SK-N-SH (cell line): ENCODE measurements around the gene NKX6-2. TPM values are rescaled to one million over a fixed set of nuclear protein-coding genes. Genes with fewer than 3 reads are reported as not detected.

Experiments used
- CTCF ChIA-PET: fragments of 300-600, 350-600 bp; formaldehyde crosslinking; extraction: SDS; loops from one replicate; lab custom pipeline; 2021; lab: Yijun Ruan, JAX
- POLR2A ChIA-PET: fragments of 350-600 bp; sonication (Branson Sonifier 250); formaldehyde crosslinking; extraction: SDS; loops from one replicate; lab custom pipeline; 2020; ENCODE audit warnings: antibody characterized with exemption, inconsistent platforms; lab: Yijun Ruan, JAX
- DNase-seq: peaks from one replicate; pipeline ENCODE4 v3.0.0; 2012
- H2AFZ ChIP-seq: fragments of 200-600 bp; sonication (generic); 2 replicates; pipeline ENCODE4 v1.8.1; 2016; ENCODE audit warnings: antibody characterized with exemption, mild to moderate bottlenecking, low read depth
- H3F3A ChIP-seq: fragments of 200-600 bp; sonication (generic); replicated peaks from 2 replicates; pipeline ENCODE3; 2016; ENCODE audit warnings: antibody characterized with exemption, mild to moderate bottlenecking; ENCODE audit not compliant: insufficient read depth
- H3K27ac ChIP-seq, 2 experiments: fragments of 200-500 bp in 1 of 2; fragments of 200-600 bp in 1 of 2; sonication (Bioruptor generic) in 1 of 2; sonication (generic), shearing (Covaris generic) in 1 of 2; 2 replicates each; pipeline versions ENCODE4 v1.5.1 to v1.6.1; 2014 to 2016; ENCODE audit warnings: low read depth in 2 of 2, inconsistent platforms in 1 of 2, low read length in 1 of 2, mild to moderate bottlenecking in 1 of 2, mixed read lengths in 1 of 2
- H3K27me3 ChIP-seq: fragments of 200-600 bp; sonication (generic), shearing (Covaris generic); 2 replicates; pipeline ENCODE4 v1.6.1; 2016; ENCODE audit warnings: mixed run types; ENCODE audit not compliant: insufficient read depth
- H3K36me3 ChIP-seq, 2 experiments: fragments of 200-500 bp in 1 of 2; fragments of 200-600 bp in 1 of 2; sonication (Bioruptor generic) in 1 of 2; sonication (generic) in 1 of 2; replicated peaks in 1 of 2; 2 replicates each; pipeline versions ENCODE3 to v1.5.1; 2014 to 2016; ENCODE audit warnings: low read length in 1 of 2, mild to moderate bottlenecking in 1 of 2; ENCODE audit not compliant: insufficient read depth in 2 of 2, control insufficient read depth in 1 of 2
- H3K4me1 ChIP-seq, 2 experiments: fragments of 200-500 bp in 1 of 2; fragments of 200-600 bp in 1 of 2; sonication (Bioruptor generic) in 1 of 2; sonication (generic), shearing (Covaris generic) in 1 of 2; 2 replicates each; pipeline versions ENCODE4 v1.5.1 to v1.6.1; 2014 to 2016; ENCODE audit warnings: low read depth in 1 of 2, low read length in 1 of 2, mixed run types in 1 of 2; ENCODE audit not compliant: insufficient read depth in 2 of 2, control insufficient read depth in 1 of 2
- H3K4me2 ChIP-seq: fragments of 200-600 bp; sonication (generic), shearing (Covaris generic); 2 replicates; pipeline ENCODE4 v1.6.1; 2017; ENCODE audit warnings: mixed run types
- H3K4me3 ChIP-seq, 2 experiments: fragments of 200-500 bp in 1 of 2; fragments of 200-600 bp in 1 of 2; sonication (Bioruptor generic) in 1 of 2; sonication (generic), shearing (Covaris generic) in 1 of 2; 2 replicates each; pipeline versions ENCODE4 v1.5.1 to v1.8.1; 2014 to 2016; ENCODE audit warnings: low read depth in 2 of 2, inconsistent platforms in 1 of 2, low read length in 1 of 2, mild to moderate bottlenecking in 1 of 2, mixed read lengths in 1 of 2, moderate library complexity in 1 of 2
- H3K79me2 ChIP-seq: fragments of 200-600 bp; sonication (generic); 2 replicates; pipeline ENCODE4 v1.8.1; 2017; ENCODE audit warnings: mild to moderate bottlenecking; ENCODE audit not compliant: insufficient read depth
- H3K9ac ChIP-seq: fragments of 200-600 bp; sonication (generic); 2 replicates; pipeline ENCODE4 v1.6.1; 2017; ENCODE audit warnings: mixed run types
- H3K9me2 ChIP-seq: fragments of 200-600 bp; sonication (generic); 2 replicates; pipeline ENCODE4 v1.6.1; 2017; ENCODE audit warnings: mixed run types
- H3K9me3 ChIP-seq: fragments of 200-600 bp; sonication (generic); 2 replicates; pipeline ENCODE4 v1.6.1; 2017; ENCODE audit warnings: mixed run types, mild to moderate bottlenecking, moderate library complexity
- H4K20me1 ChIP-seq: fragments of 200-600 bp; sonication (generic); 2 replicates; pipeline ENCODE4 v1.6.1; 2017; ENCODE audit warnings: mild to moderate bottlenecking, mixed run types; ENCODE audit not compliant: insufficient read depth
- CHD2 ChIP-seq: fragments of 150-350 bp; IDR thresholded peaks from 2 replicates; pipeline ENCODE4 v1.6.1; 2018; ENCODE audit warnings: low read length; ENCODE audit not compliant: partially characterized antibody
- EZH2phosphoT487 ChIP-seq: fragments of 200-600 bp; sonication (generic); IDR thresholded peaks from 2 replicates; pipeline ENCODE4 v1.6.1; 2017; ENCODE audit warnings: low read depth, mixed run types, mild to moderate bottlenecking, antibody characterized with exemption, moderate library complexity, borderline replicate concordance
- FOXM1 ChIP-seq: IDR thresholded peaks from 2 replicates; pipeline ENCODE4 v1.4.0; 2012; ENCODE audit warnings: low read depth, mild to moderate bottlenecking
- GATA2 ChIP-seq: sonication (generic); formaldehyde crosslinking; IDR thresholded peaks from 2 replicates; pipeline ENCODE4 v1.5.0; 2020; ENCODE audit warnings: mild to moderate bottlenecking, missing genetic modification reagents
- JUND ChIP-seq: IDR thresholded peaks from 2 replicates; pipeline ENCODE4 v1.4.0; 2012
- MXI1 ChIP-seq: IDR thresholded peaks from 2 replicates; pipeline ENCODE4 v1.6.1; 2012; ENCODE audit warnings: mild to moderate bottlenecking, low read depth, low read length, improper control_type of control experiment
- NFIC ChIP-seq: IDR thresholded peaks from 2 replicates; pipeline ENCODE4 v1.4.0; 2012; ENCODE audit warnings: borderline replicate concordance
- NRF1 ChIP-seq: IDR thresholded peaks from 2 replicates; pipeline ENCODE4 v1.6.1; 2012; ENCODE audit warnings: low read depth, mild to moderate bottlenecking, low read length
- PBX3 ChIP-seq: IDR thresholded peaks from 2 replicates; pipeline ENCODE4; 2012
- RAD21 ChIP-seq: IDR thresholded peaks from 2 replicates; pipeline ENCODE4 v1.6.1; 2012; ENCODE audit warnings: mild to moderate bottlenecking, low read length
- REST ChIP-seq: IDR thresholded peaks from 2 replicates; pipeline ENCODE4 v1.6.1; 2012; ENCODE audit warnings: mild to moderate bottlenecking, low read depth, low read length, moderate library complexity
- RFX5 ChIP-seq: IDR thresholded peaks from 2 replicates; pipeline ENCODE4 v1.6.1; 2012; ENCODE audit warnings: mild to moderate bottlenecking, improper control_type of control experiment, low read length
- USF1 ChIP-seq: IDR thresholded peaks from 2 replicates; pipeline ENCODE4 v1.4.0; 2012; ENCODE audit warnings: low read depth, borderline replicate concordance
- YY1 ChIP-seq: IDR thresholded peaks from 2 replicates; pipeline ENCODE4 v1.4.0; 2012; ENCODE audit warnings: low read depth, mild to moderate bottlenecking
- ZBTB33 ChIP-seq: IDR thresholded peaks from 2 replicates; pipeline ENCODE4 v1.4.0; 2012; ENCODE audit warnings: low read depth, borderline replicate concordance
- WGBS: methylation state at CpG from one replicate; pipeline ENCODE4 v1.1.6; 2017; ENCODE audit warnings: low lambda C conversion rate; 5-methylcytosine and 5-hydroxymethylcytosine counted together
- polyA plus RNA-seq, 3 experiments: library from polyadenylated mRNA; depleted of rRNA; stranded (reverse); fragments of >200 nt; gene quantifications; 2 replicates each; pipeline ENCODE4 v1.2.3, GENCODE V29; 2012
- TF ChIP-seq, protein P1 (sequence below): fragments of 150-350 bp; IDR thresholded peaks from 2 replicates; pipeline ENCODE4 v1.6.1; 2017; ENCODE audit warnings: antibody characterized with exemption, low read length, low read depth, borderline replicate concordance
- TF ChIP-seq, protein P2 (sequence below): IDR thresholded peaks from 2 replicates; pipeline ENCODE4 v1.4.0; 2012; ENCODE audit warnings: low read depth

Gene NKX6-2
- polyA plus RNA-seq, 1 of the 3 experiments (the other 2 are of a cell fraction), result not detected

- Histone ChIP-seq H3K9ac (no peak overlapping the region), H3K79me2 (no peaks in the 10 kb centered on the region), H3K4me1 (no peaks in the 10 kb centered on the region), H4K20me1 (0 out of 2 replicates have a peak, but pooled peaks cover 4% of the 10 kb centered on the region), H3K27ac (no peak overlapping the region), H3K9me3 (no peaks in the 10 kb centered on the region), H2AFZ (no peak overlapping the region), H3K9me2 (no peaks in the 10 kb centered on the region), H3F3A (no peaks in the 10 kb centered on the region), H3K27me3 (peaks cover 28% of the 10 kb centered on the region), H3K4me2 (no peak overlapping the region), H3K4me3 (no peak overlapping the region), H3K36me3 (no peaks in the 10 kb centered on the region)
- POLR2A ChIA-PET, result no interaction called here
- DNase-seq, result no peak
- WGBS, result 80% methylated on average over 80 of the region's 106 CpGs
- no peak for TF ChIP-seq FOXM1
- no peak for TF ChIP-seq JUND
- TF ChIP-seq EZH2phosphoT487, result no peak
- TF ChIP-seq ZBTB33, result no peak
- no peak for TF ChIP-seq REST
- no peak for TF ChIP-seq NRF1
- TF ChIP-seq CHD2, result no peak
- no peak for TF ChIP-seq RFX5
- no peak for TF ChIP-seq RAD21
- TF ChIP-seq GATA2 (CRISPR knock-in tag), result no peak
- TF ChIP-seq, protein P1, sequence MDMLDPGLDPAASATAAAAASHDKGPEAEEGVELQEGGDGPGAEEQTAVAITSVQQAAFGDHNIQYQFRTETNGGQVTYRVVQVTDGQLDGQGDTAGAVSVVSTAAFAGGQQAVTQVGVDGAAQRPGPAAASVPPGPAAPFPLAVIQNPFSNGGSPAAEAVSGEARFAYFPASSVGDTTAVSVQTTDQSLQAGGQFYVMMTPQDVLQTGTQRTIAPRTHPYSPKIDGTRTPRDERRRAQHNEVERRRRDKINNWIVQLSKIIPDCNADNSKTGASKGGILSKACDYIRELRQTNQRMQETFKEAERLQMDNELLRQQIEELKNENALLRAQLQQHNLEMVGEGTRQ, result no peak
- no peak for TF ChIP-seq YY1
- TF ChIP-seq PBX3, result no peak
- TF ChIP-seq MXI1, result no peak
- TF ChIP-seq, protein P2, sequence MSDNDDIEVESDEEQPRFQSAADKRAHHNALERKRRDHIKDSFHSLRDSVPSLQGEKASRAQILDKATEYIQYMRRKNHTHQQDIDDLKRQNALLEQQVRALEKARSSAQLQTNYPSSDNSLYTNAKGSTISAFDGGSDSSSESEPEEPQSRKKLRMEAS, result no peak
- TF ChIP-seq NFIC, result no peak
- TF ChIP-seq USF1, result no peak
- TF ChIP-seq, all 33 proteins: peak for 0
- CTCF ChIA-PET, result interaction anchor here (2.2 kb wide), 1 partner anchor 130 kb away, joined by 7 read pairs; no protein-coding TSS in a partner anchor
Observed at GRCh38 chr10:132783940-132784865, 1.7 kb downstream of the NKX6-2 start.
